Rectal smooth muscle tissue (tissue), 1 donor: ENCODE data around the gene PDS5B.
"Not testable (repeated sequence)": the region's sequence is repeated elsewhere in the genome, so short reads cannot be mapped to it uniquely, and the experiment has no call there.

Experiments
- H3K27ac ChIP-seq: one replicate; pipeline ENCODE4 v1.7.0; 2013; ENCODE audit warnings: low read depth, low read length, inconsistent platforms
- H3K27me3 ChIP-seq: one replicate; pipeline ENCODE4 v1.7.0; 2013; ENCODE audit warnings: low read length; ENCODE audit not compliant: control insufficient read depth, insufficient read depth
- H3K36me3 ChIP-seq: one replicate; pipeline ENCODE4 v1.7.0; 2013; ENCODE audit warnings: low read length; ENCODE audit not compliant: control insufficient read depth, insufficient read depth
- H3K4me1 ChIP-seq: one replicate; pipeline ENCODE4 v1.7.0; 2013; ENCODE audit warnings: low read length; ENCODE audit not compliant: control insufficient read depth, insufficient read depth
- H3K4me3 ChIP-seq: one replicate; pipeline ENCODE4 v1.7.0; 2013; ENCODE audit warnings: low read length
- H3K9ac ChIP-seq: one replicate; pipeline ENCODE4 v1.7.0; 2013; ENCODE audit warnings: low read length

PDS5B gene, protein sequence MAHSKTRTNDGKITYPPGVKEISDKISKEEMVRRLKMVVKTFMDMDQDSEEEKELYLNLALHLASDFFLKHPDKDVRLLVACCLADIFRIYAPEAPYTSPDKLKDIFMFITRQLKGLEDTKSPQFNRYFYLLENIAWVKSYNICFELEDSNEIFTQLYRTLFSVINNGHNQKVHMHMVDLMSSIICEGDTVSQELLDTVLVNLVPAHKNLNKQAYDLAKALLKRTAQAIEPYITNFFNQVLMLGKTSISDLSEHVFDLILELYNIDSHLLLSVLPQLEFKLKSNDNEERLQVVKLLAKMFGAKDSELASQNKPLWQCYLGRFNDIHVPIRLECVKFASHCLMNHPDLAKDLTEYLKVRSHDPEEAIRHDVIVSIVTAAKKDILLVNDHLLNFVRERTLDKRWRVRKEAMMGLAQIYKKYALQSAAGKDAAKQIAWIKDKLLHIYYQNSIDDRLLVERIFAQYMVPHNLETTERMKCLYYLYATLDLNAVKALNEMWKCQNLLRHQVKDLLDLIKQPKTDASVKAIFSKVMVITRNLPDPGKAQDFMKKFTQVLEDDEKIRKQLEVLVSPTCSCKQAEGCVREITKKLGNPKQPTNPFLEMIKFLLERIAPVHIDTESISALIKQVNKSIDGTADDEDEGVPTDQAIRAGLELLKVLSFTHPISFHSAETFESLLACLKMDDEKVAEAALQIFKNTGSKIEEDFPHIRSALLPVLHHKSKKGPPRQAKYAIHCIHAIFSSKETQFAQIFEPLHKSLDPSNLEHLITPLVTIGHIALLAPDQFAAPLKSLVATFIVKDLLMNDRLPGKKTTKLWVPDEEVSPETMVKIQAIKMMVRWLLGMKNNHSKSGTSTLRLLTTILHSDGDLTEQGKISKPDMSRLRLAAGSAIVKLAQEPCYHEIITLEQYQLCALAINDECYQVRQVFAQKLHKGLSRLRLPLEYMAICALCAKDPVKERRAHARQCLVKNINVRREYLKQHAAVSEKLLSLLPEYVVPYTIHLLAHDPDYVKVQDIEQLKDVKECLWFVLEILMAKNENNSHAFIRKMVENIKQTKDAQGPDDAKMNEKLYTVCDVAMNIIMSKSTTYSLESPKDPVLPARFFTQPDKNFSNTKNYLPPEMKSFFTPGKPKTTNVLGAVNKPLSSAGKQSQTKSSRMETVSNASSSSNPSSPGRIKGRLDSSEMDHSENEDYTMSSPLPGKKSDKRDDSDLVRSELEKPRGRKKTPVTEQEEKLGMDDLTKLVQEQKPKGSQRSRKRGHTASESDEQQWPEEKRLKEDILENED (N-terminal part only)

DNA sequence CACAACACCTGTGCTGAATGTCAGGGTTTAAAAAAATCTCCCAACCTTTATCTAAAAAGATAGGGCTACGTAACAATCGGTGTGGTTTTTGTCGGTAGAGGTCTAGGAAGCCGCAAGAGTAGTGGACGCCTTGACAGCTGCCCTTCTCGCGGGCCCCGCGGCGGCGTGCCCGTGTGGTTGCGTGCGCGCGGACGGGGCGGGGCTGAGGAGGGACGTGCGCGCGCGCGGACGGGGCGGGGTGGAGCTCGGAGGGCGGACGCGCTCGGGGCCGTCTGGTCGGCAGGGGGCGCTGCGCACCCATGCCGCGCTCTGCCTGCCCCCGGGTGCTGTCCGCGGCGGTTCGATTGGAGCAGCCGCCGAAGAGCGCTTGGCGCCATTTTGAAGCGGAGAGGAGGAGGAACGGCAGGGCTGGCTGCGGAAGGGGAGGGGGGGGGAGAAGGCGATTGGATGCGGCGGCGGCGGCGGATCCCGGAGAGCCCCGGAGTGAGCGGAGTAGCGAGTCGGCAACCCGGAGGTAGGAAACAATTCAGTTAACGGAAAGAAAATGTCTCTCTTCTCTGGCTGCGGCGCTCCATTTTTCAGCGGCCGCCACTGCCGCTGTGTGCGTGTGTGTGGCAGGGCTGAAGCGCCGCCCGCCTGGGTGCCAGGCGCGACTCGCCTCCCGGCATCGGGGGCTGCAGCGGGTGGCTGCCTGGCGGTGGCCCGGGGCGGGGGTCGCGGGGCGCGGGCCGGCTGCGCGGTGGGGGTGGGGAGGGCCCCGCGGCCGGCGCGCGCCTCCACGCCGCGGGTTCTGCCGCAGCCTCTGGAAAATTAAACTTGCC lies at the start of gene PDS5B:
PDS5B (plus strand) TSS at position 373 of the 821 bp plus-strand sequence. CDS start 62,321 bp downstream, outside the sequence.
- Histone ChIP-seq H3K27ac (peak within 1 kb of the TSS; percentile 95), H3K9ac (peak within 1 kb of the TSS; percentile 70), H3K36me3 (no peaks in the 10 kb centered on the region)

DNA sequence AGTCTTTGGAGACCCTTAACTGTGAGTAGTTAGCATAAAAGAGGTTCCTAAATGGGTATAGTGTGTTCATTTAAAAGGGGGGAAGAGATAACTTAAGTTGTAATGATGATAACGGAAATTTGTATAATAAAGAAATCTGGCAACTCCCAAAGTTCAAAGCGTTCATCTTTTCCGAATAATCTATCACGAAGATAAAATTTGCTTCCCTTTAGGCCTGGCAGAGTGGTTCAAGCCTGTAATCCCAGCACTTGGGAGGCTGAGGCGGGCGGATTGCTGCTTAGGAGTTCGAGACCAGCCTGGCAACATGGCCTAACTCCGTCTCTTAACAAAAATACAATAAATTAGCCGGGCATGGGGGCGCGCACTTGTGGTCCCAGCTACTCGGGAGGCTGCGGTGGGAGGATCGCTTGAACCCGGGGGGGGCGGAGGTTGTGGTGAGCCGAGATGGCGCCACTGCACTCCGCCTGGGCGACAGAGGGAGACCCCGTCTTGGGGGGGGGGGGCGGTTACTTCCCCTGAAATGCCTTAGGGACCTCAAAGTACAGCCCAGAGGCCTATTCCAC lies 48.6 kb upstream of the PDS5B start:
- H3K27ac ChIP-seq = peak overlapping the region; percentile 93
- peak overlapping the region; percentile 77 for H3K9ac ChIP-seq
- H3K4me1 ChIP-seq = peaks cover 13% of the 10 kb centered on the region
- H3K27me3 ChIP-seq = no peaks in the 10 kb centered on the region
- H3K4me3 ChIP-seq = peak overlapping the region; percentile 80
- peaks cover 3% of the 10 kb centered on the region for H3K36me3 ChIP-seq

More for the DNA sequence above, at the start of gene PDS5B:
- Histone ChIP-seq H3K27me3 (no peaks in the 10 kb centered on the region), H3K4me1 (peaks cover 11% of the 10 kb centered on the region), H3K4me3 (peak within 1 kb of the TSS; percentile 94)

DNA sequence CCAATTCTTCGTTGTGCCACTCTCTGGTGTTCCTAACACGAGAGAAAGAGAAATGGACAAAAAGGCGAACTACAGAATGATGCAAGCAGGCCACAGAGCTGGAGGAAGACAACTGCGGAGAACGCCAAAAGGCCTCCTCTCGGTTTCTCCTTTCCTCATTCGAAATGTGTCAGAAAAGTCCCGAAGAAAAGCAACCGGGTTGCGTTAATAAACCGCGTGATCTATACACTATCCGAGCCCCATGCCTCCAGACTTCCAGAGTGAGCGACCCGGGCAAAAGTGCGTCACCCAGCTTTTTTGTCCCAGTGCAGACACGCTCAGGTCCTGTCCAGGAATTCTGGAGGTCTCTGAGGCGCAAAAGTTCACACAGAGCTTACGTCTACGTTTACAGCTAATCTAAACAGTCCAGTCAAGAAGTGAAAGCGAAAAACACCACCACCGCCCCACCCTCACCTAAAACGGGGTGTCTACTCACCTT lies 48.1 kb upstream of the PDS5B start:
- peak overlapping the region; percentile 93 for H3K27ac ChIP-seq
- peaks cover 3% of the 10 kb centered on the region for H3K36me3 ChIP-seq
- peak overlapping the region; percentile 77 for H3K9ac ChIP-seq
- peaks cover 13% of the 10 kb centered on the region for H3K4me1 ChIP-seq
- peak overlapping the region; percentile 80 for H3K4me3 ChIP-seq
- H3K27me3 ChIP-seq = no peaks in the 10 kb centered on the region

DNA sequence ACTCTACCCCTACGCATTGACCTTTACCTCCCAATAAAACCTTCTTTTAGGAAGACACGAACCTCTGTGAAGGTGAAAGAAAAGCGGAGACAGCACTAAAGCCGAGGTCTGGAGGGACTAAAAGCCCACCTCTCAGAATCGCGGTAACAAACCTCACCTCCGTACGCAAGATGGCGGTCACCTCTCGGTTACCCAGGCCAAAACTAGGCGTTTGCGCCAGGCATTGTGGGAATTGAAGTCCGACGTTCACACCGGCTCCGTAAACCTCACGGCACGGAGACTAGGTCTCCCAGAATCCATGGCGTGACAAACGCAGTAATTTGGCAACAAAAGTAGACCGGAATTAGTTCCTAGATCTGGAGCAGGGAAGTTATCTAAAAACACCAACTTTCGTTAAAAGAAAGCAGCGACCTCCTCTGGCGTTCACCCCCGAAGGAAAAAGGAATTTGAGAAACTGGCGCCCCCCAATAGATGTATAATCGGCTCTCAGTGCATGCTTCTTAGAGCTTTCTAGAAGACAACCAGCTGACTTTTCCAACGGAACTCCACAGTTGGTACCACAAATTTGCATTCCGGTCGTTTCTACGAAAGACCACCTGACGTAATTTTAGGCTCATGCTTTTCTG lies 47.5 kb upstream of the PDS5B start, which contains the start of gene N4BP2L2:
N4BP2L2 (minus strand) TSS at position 175 of the 626 bp plus-strand sequence. CDS start 1,768 bp downstream, outside the sequence.
- H3K4me3 ChIP-seq = peak within 1 kb of the TSS; percentile 80
- peak within 1 kb of the TSS; percentile 77 for H3K9ac ChIP-seq
- H3K27me3 ChIP-seq = no peaks in the 10 kb centered on the region
- H3K36me3 ChIP-seq = peaks cover 3% of the 10 kb centered on the region
- peaks cover 13% of the 10 kb centered on the region for H3K4me1 ChIP-seq
- peak within 1 kb of the TSS; percentile 93 for H3K27ac ChIP-seq

DNA sequence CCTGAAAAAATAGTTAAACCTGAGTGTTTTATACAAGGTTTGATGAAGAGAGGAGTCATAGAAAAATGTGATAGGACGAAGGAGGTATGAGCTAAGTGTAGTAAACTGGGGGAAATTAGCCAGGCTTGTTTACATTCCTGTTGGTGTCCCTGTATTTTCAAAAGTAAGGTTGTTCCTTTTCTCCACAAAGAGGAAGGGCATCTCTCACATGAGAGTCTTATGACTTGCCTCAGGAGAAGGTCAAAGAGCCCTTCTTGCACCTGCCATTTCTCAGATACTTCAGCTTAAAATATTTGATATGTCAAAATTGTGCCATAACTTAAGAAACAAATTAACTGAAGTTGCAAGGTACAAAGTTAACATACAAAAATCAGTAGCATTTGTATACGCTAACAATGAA lies 44.0 kb upstream of the PDS5B start:
- Histone ChIP-seq H3K27me3 (no peaks in the 10 kb centered on the region), H3K4me3 (no peak overlapping the region), H3K36me3 (no peaks in the 10 kb centered on the region), H3K27ac (no peak overlapping the region), H3K4me1 (peaks cover 2% of the 10 kb centered on the region), H3K9ac (no peak overlapping the region)

DNA sequence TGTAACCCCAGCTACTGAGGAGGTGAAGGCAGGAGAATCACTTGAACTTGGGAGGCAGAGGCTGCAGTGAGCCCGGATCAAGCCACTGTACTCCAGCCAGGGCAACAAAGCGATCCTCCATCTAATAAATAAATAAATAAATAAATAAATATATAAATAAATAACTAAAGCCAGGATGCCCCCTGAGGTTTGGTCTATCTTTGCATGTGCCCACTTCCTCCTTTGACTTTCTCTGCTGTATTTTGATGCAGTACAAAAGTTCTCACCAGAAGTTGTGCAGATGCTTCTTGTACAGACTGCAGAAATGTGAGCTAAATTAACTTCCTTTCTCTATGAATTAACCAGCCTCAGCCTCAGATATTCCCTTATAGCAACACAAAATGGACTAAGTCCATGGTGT lies 41.2 kb upstream of the PDS5B start:
- Histone ChIP-seq H3K27ac (no peak overlapping the region), H3K36me3 (no peaks in the 10 kb centered on the region), H3K27me3 (no peaks in the 10 kb centered on the region), H3K4me3 (no peak overlapping the region), H3K4me1 (no peaks in the 10 kb centered on the region), H3K9ac (no peak overlapping the region)

DNA sequence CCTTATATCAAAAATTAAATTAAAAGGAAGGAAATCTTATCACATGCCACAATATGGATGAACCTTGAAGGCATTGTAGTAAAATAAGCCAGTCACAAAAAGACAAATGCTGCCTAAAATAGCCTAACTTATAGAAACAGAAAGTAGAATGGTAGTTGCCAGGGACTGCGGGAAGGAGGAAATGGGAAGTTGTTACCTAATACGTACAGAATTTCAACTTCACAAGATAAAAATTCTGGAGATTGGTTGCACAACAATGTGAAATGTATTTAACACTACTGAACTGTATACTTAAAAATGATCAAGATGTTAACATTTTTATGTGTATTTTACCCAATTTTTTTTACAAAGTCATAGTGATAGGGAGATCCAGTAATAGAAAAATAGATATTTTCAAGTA lies 37.4 kb upstream of the PDS5B start:
- Histone ChIP-seq H3K36me3 (no peaks in the 10 kb centered on the region), H3K27me3 (no peaks in the 10 kb centered on the region), H3K4me1 (no peaks in the 10 kb centered on the region), H3K27ac (no peak overlapping the region), H3K4me3 (no peak overlapping the region), H3K9ac (no peak overlapping the region)

DNA sequence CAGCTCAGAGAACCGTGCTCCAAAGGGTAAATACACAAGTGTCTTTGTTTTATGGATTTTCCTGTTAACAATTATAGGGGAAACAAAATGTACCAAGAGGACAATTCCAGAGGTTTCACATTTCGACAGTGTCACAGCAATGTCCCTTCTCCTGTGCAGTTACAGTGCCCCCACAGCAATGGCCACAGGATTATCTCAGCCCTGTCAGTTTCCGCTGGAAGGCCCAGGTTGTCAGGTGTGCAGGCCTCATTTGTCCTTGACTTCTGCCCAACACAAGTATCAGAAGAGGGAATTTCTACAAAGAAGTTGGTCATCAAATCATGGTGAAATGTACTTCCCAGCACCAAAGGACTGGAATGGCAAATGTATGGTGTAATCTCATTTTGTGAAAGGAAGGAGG lies 36.5 kb upstream of the PDS5B start:
- H3K27ac ChIP-seq = no peak overlapping the region
- H3K9ac ChIP-seq = no peak overlapping the region
- H3K4me1 ChIP-seq = no peaks in the 10 kb centered on the region
- H3K27me3 ChIP-seq = no peaks in the 10 kb centered on the region
- H3K4me3 ChIP-seq = no peak overlapping the region
- H3K36me3 ChIP-seq = no peaks in the 10 kb centered on the region

DNA sequence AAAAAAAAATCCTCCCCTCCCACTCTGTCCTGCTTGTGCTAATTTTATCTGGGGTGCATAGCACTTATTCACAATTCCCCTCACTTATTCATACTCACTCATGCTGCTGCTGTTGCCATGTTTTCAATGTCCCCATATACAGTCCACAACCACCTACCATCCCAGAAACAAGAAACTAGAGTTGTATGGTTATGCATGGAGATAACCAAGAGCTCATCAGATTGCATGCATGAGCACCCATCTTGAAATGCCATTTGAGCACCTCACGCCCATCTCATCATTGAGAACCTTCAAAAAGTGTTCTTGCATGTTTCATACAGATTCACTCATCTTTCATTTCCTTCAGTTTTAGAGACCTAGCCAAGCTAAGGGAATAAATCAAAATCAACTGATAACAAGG lies 32.5 kb upstream of the PDS5B start:
- H3K27me3 ChIP-seq = no peaks in the 10 kb centered on the region
- H3K9ac ChIP-seq = no peak overlapping the region
- H3K27ac ChIP-seq = no peak overlapping the region
- H3K36me3 ChIP-seq = no peaks in the 10 kb centered on the region
- no peak overlapping the region for H3K4me3 ChIP-seq
- no peaks in the 10 kb centered on the region for H3K4me1 ChIP-seq

DNA sequence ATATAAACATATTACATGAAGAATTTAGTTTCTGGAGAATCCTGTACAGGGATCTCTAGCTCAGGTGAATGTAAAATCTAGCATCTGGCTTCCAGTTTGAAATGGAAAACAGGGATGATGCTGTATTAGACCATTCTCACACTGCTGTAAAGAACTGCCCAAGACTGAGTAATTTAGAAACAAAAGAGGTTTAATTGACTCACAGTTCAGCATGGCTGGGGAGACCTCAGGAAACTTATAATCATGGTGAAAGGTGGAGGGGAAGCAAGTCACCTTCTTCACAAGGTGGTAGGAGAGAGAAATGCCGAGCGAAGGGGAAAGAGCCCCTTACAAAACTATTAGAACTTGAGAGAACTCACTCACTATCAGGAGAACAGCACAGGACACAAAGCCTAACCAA lies 30.6 kb upstream of the PDS5B start:
- H3K4me3 ChIP-seq = no peak overlapping the region
- H3K36me3 ChIP-seq = no peaks in the 10 kb centered on the region
- H3K27ac ChIP-seq = no peak overlapping the region

DNA sequence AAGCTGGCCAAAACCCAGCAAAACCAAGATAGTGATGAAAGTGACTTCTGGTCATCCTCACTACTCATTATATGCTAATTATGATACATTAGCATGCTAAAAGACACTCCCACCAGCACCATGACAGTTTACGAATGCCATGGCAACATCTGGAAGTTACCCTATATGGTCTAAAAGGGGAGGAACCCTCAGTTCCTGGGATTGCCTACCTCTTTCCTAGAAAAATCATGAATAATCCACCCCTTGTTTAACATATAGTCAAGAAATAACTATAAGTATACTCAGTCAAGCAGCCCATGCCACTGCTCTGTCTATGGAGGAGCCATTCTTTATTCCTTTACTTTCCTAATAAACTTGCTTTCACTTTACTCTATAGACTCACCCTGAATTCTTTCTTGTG lies 25.4 kb upstream of the PDS5B start:
- H3K36me3 ChIP-seq, H3K27ac ChIP-seq, H3K9ac ChIP-seq, H3K4me1 ChIP-seq, H3K4me3 ChIP-seq, H3K27me3 ChIP-seq: not testable (repeated sequence)

More for the DNA sequence above, 30.6 kb upstream of the PDS5B start:
- Histone ChIP-seq H3K27me3 (no peaks in the 10 kb centered on the region), H3K9ac (no peak overlapping the region), H3K4me1 (no peaks in the 10 kb centered on the region)
